Measurements from ENCODE around the gene RAD51B. TPM values are rescaled to one million over a fixed set of nuclear protein-coding genes. Genes with fewer than 3 reads are reported as not detected.

The RAD51B gene
- total and polyA plus RNA-seq, 9 of the 15 experiments (the other 6 are each of a cell fraction or from before 2014, with no cell fraction given), result 8.5 to 17.3 (median 11.3) TPM

- TF ChIP-seq SMARCA5 (IDR thresholded peaks at IDR 0.05), result no peak; the same call in 1 of the 2 replicates
- TF ChIP-seq NFYB (IDR thresholded peaks at IDR 0.05; ENCODE audit: extremely low read depth, insufficient read length), result no peak
- no peak for TF ChIP-seq NFIX (CRISPR knock-in tag; IDR thresholded peaks at IDR 0.05; ENCODE audit: low read depth)
- TF ChIP-seq MITF (IDR thresholded peaks at IDR 0.05), result peak; percentile 59; the same call in 1 of the 2 replicates
- peak; percentile 36; the same call in 1 of the 2 replicates for TF ChIP-seq CREM (IDR thresholded peaks at IDR 0.05; ENCODE audit: low read depth)
- peak in 1 of 2 experiments; percentile 54; a peak in 1 of 4 replicates for TF ChIP-seq TEAD1 (CRISPR knock-in tag; IDR thresholded peaks at IDR 0.05)
- TF ChIP-seq ZNF668 (CRISPR knock-in tag; IDR thresholded peaks at IDR 0.05), result no peak
- peak; percentile 65; the same call in 1 of the 2 replicates for TF ChIP-seq SMAD4 (CRISPR knock-in tag; conservative IDR thresholded peaks at IDR 0.05)
- TF ChIP-seq E2F5 (CRISPR knock-in tag; IDR thresholded peaks at IDR 0.05), result no peak
- TF ChIP-seq DMBX1 (CRISPR knock-in tag; IDR thresholded peaks at IDR 0.05; ENCODE audit: borderline replicate concordance), result peak; percentile 58; the same call in 1 of the 2 replicates
- TF ChIP-seq FOXJ2 (tag; IDR thresholded peaks at IDR 0.05), result no peak
- TF ChIP-seq NR2F6 (CRISPR knock-in tag; IDR thresholded peaks at IDR 0.05), result no peak
- TF ChIP-seq RAD21 (CRISPR knock-in tag; conservative IDR thresholded peaks at IDR 0.05 in 1 of 2, IDR thresholded peaks at IDR 0.05 in 1 of 2), result peak in 1 of 2 experiments; percentile 24; a peak in 2 of 4 replicates
- no peak for TF ChIP-seq RFX7 (CRISPR knock-in tag; IDR thresholded peaks at IDR 0.05)
- TF ChIP-seq ATF2 (CRISPR knock-in tag; IDR thresholded peaks at IDR 0.05), result no peak
- peak; percentile 98 to 99 for TF ChIP-seq KDM1A (IDR thresholded peaks at IDR 0.05)
- TF ChIP-seq SMARCE1 (IDR thresholded peaks at IDR 0.05), result peak; percentile 98
- TF ChIP-seq SMARCC2 (IDR thresholded peaks at IDR 0.05; ENCODE audit: low read depth), result peak; percentile 97
Measured at GRCh38 chr14:68719634-68720384, 900.2 kb downstream of the RAD51B start (continued).

Measured in K562 (cell line).